ENCODE measurements around the gene RFX2.
A peak's percentile ranks its signal among the peaks of the same experiment; 100 is the strongest.

RFX2 gene

GRCh38 chr19:6058518-6059201 lies 51.6 kb downstream of the RFX2 start:
- no peak for DNase-seq

GRCh38 chr19:6057651-6058517 lies 52.4 kb downstream of the RFX2 start:
- no peak for DNase-seq

- DNase-seq: peak; percentile 97
These were observed 53.3 kb downstream of the RFX2 start for GRCh38 chr19:6056801-6057650.

GRCh38 chr19:6056282-6056741 lies 54.0 kb downstream of the RFX2 start:
- DNase-seq: no peak

- no peak for DNase-seq
These were observed 55.1 kb downstream of the RFX2 start for GRCh38 chr19:6055013-6055795.

GRCh38 chr19:6048793-6049405 lies 61.4 kb downstream of the RFX2 start:
- DNase-seq: peak; percentile 71

- no peak for DNase-seq
These were observed 62.0 kb downstream of the RFX2 start for GRCh38 chr19:6048348-6048747.

- peak; percentile 21 for DNase-seq
These were observed 62.5 kb downstream of the RFX2 start for GRCh38 chr19:6047741-6048251.

- no peak for DNase-seq
These were observed 63.0 kb downstream of the RFX2 start for GRCh38 chr19:6047256-6047655.

GRCh38 chr19:6045108-6045507 lies 65.2 kb downstream of the RFX2 start:
- DNase-seq: no peak

GRCh38 chr19:6044056-6044805 lies 66.1 kb downstream of the RFX2 start:
- no peak for DNase-seq

- no peak for DNase-seq
These were observed 67.2 kb downstream of the RFX2 start for GRCh38 chr19:6042776-6043726.

- DNase-seq: no peak
These were observed 68.3 kb downstream of the RFX2 start for GRCh38 chr19:6041991-6042481.

GRCh38 chr19:6041071-6041470 lies 69.2 kb downstream of the RFX2 start:
- DNase-seq: no peak

- DNase-seq: no peak
These were observed 70.6 kb downstream of the RFX2 start for GRCh38 chr19:6039566-6040225.

GRCh38 chr19:6038634-6039405 lies 71.5 kb downstream of the RFX2 start:
- no peak for DNase-seq

- DNase-seq: no peak
These were observed 75.3 kb downstream of the RFX2 start for GRCh38 chr19:6035026-6035425.

- DNase-seq: no peak
These were observed 75.8 kb downstream of the RFX2 start for GRCh38 chr19:6034512-6034911.
